ENCODE results near the gene ENO3. TPM values are rescaled to one million over a fixed set of nuclear protein-coding genes. Genes with fewer than 3 reads are reported as not detected.

The ENO3 gene
- total and polyA plus RNA-seq, 10 of the 15 experiments (the other 5 are each of a cell fraction or from before 2014, with no cell fraction given), result 6.8 to 28.4 (median 17.0) TPM

GRCh38 chr17:4944554-4945175 is 6.3 kb upstream of the ENO3 start (continued):
- TF ChIP-seq POU2F2 (IDR thresholded peaks at IDR 0.05; ENCODE audit: borderline replicate concordance, low read depth, low read length), result peak; percentile 88
- TF ChIP-seq POLR2A (IDR thresholded peaks at IDR 0.05; ENCODE audit: low read depth, low read length), result peak; percentile 91
- no peak for TF ChIP-seq GATAD2B (conservative IDR thresholded peaks at IDR 0.05; ENCODE audit: low read depth)
- TF ChIP-seq SMAD1 (IDR thresholded peaks at IDR 0.05; ENCODE audit: low read depth, partially characterized antibody), result peak; percentile 28
- TF ChIP-seq RCOR1 (conservative IDR thresholded peaks at IDR 0.05; ENCODE audit: low read depth, low read length), result 0 out of 2 replicates have a peak, but pooled peaks have one; percentile 34
- TF ChIP-seq SMARCA5 (IDR thresholded peaks at IDR 0.05), result no peak
- TF ChIP-seq PRDM15 (CRISPR knock-in tag; IDR thresholded peaks at IDR 0.05), result peak; percentile 10; the same call in 1 of the 2 replicates
- TF ChIP-seq CHD2 (IDR thresholded peaks at IDR 0.05; ENCODE audit: borderline replicate concordance, low read depth, low read length), result 0 out of 2 replicates have a peak, but pooled peaks have one; percentile 45
- TF ChIP-seq KLF5 (IDR thresholded peaks at IDR 0.05; ENCODE audit: partially characterized antibody), result peak; percentile 40
- no peak for TF ChIP-seq BHLHE40 (IDR thresholded peaks at IDR 0.05; ENCODE audit: borderline replicate concordance in 1 of 2, low read depth in 2 of 2, low read length in 1 of 2)
- TF ChIP-seq TBL1XR1 (IDR thresholded peaks at IDR 0.05; ENCODE audit: low read depth, low read length), result peak; percentile 30; the same call in 1 of the 2 replicates
- no peak for TF ChIP-seq JUND (IDR thresholded peaks at IDR 0.05; ENCODE audit: low read depth, low read length)
- TF ChIP-seq TCF3 (IDR thresholded peaks at IDR 0.05; ENCODE audit: borderline replicate concordance, insufficient read depth, low read depth, low read length), result 0 out of 2 replicates have a peak, but pooled peaks have one; percentile 38
- no peak for TF ChIP-seq CHD4 (IDR thresholded peaks at IDR 0.05)
- TF ChIP-seq SRF (IDR thresholded peaks at IDR 0.05; ENCODE audit: low read depth in 2 of 2, low read length in 2 of 2), result peak in 1 of 2 experiments; percentile 8; a peak in 1 of 4 replicates
